Heart left ventricle (tissue), 16 donors: Measurements from ENCODE around the gene CMC1. TPM values are rescaled to one million over a fixed set of nuclear protein-coding genes. Genes with fewer than 3 reads are reported as not detected.

Experiments
- ATAC-seq, 4 donors: fragments of 200-7000 bp; cut with Tn5 transposase; one replicate each; pipeline ENCODE4 v1.9.1; 2020 to 2022; ENCODE audit warnings: moderate library complexity in 4 of 4, mild to moderate bottlenecking in 3 of 4, moderate number of reproducible peaks in 1 of 4
- DNase-seq, 5 donors: peaks; one replicate each; pipeline ENCODE4 v3.0.0-alpha.2; 2020
- H3K27ac ChIP-seq, 12 donors: fragments of 200-600 bp; sonication (generic) in 4 of 12; one replicate each; pipeline versions ENCODE4 v1.5.0 to v1.8.0; 2016 to 2022; ENCODE audit warnings: mild to moderate bottlenecking in 2 of 12
- H3K27me3 ChIP-seq, 9 donors: fragments of 200-600 bp; sonication (generic) in 2 of 9; one replicate each; pipeline versions ENCODE4 v1.5.1 to v1.8.0; 2016 to 2022; ENCODE audit warnings: mild to moderate bottlenecking in 3 of 9
- H3K36me3 ChIP-seq, 9 donors: fragments of 200-600 bp; sonication (generic) in 2 of 9; one replicate each; pipeline versions ENCODE4 v1.5.0 to v1.8.0; 2018 to 2022; ENCODE audit warnings: mild to moderate bottlenecking in 2 of 9
- H3K4me1 ChIP-seq, 12 donors: fragments of 200-600 bp; sonication (generic) in 4 of 12; one replicate each; pipeline versions ENCODE4 v1.5.0 to v1.8.0; 2016 to 2022; ENCODE audit warnings: mild to moderate bottlenecking in 3 of 12
- H3K4me3 ChIP-seq, 12 donors: fragments of 200-600 bp; sonication (generic) in 4 of 12; one replicate each; pipeline versions ENCODE4 v1.5.0 to v1.8.0; 2017 to 2022; ENCODE audit warnings: mild to moderate bottlenecking in 9 of 12, moderate library complexity in 4 of 12
- H3K9me3 ChIP-seq, 12 donors: fragments of 200-600 bp; sonication (generic) in 4 of 12; one replicate each; pipeline versions ENCODE4 v1.5.0 to v1.8.0; 2016 to 2022; ENCODE audit warnings: mild to moderate bottlenecking in 1 of 12
- POLR2A ChIP-seq, 2 donors: fragments of 450-650 bp; IDR thresholded peaks; one replicate each; pipeline ENCODE4 v1.6.1; 2017; ENCODE audit warnings: antibody characterized with exemption in 2 of 2, mild to moderate bottlenecking in 2 of 2, moderate library complexity in 2 of 2
- WGBS, 4 donors: extraction: QIAGEN DNeasy Blood & Tissue Kit in 2 of 4; methylation state at CpG; one replicate each; pipeline versions ENCODE4 v1.1.5 to v1.1.7; 2013 to 2018; 5-methylcytosine and 5-hydroxymethylcytosine counted together
- intact Hi-C, 10 donors: fragments of 100-400 bp; cut with DNase I; formaldehyde crosslinking; loops; one replicate each; pipeline versions ENCODE4 v1.11.1 to v1.14.2; 2022
- polyA plus RNA-seq, 2 donors: library from polyadenylated mRNA; stranded (reverse); fragments of 200-250 nt; gene quantifications; one replicate each; pipeline ENCODE4 v1.2.3, GENCODE V29; 2013
- total RNA-seq, 9 donors: library from RNA; depleted of rRNA in 2 of 9; stranded (reverse); fragments of >200 nt in 2 of 9; fragmentation: NEBNext Ultra II Directional in 3 of 9; extraction: Animal tissue kit (Norgen Biotek cat#: 25700) in 3 of 9; gene quantifications; one replicate each; pipeline versions ENCODE4 v1.1.0 to v1.2.4, GENCODE V29; 2016 to 2023
- TF ChIP-seq, protein P1 (sequence below), 12 donors: fragments of 200-600 bp; sonication (generic) in 4 of 12; IDR thresholded peaks; one replicate each; pipeline versions ENCODE4 v1.5.0 to v1.8.0; 2018 to 2022; ENCODE audit warnings: antibody characterized with exemption in 12 of 12, mild to moderate bottlenecking in 5 of 12
- donor health status: ischemic (EF 13 %, LVEDD 7.1; RV severe dilation, severe dysfunction).
- donor health status: healthy with polysubstance abuse.
- donor health status: DM: no; HTN: yes; CAD: no.
- donor health status: DM: no; HTN: no; CAD: no.
- donor health status: ischemic (EF 25% LVEDD 6.9; RV normal size, moderate dysfunction).
- donor health status: ischemic (EF 25% LVEDD 5.7; RV mildly dilated, moderate dysfunction).
- donor health status: healthy.
- donor health status: DM: yes; HTN: yes; CAD: no.
- donor health status: ischemic (EF 35%, LVEDD 5.7; RV mildly dilated, moderate dysfunction).
- donor health status: nonischemic (EF 11% LVEDD 7.7; RV severe dilation, severe dysfunction).
- donor health status: DM: yes; HTN: yes; CAD: no.
- donor health status: PGD.
- donor health status: ischemic (EF 29% LVEDD 5.4; RV normal size, mild dysfunction).
- donor health status: nonischemic (EF 23%, LVEDD 6.1; RV moderate dilation, normal function).

CMC1 gene
- total and polyA plus RNA-seq, 11 donors, result 14.9 to 106 (median 27.6) TPM

DNA sequence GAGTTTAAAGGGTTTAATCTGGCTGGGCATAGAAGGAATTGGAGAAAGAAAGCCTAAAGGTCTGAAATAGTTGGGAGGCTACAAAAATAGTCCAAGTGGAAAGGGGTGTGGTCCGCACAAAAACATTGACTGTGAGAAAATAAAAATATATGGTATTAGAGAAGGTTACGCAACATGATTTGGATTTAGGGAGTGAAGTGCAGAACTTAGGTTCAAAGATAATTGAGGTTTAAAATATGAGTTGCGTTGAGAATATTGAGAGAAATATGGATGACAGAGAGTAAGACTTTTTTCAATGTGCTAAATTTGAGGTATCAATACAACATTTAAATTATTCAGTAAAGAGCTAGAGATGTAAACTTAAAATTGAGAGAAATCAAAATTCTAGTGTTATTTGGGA lies 15.4 kb upstream of the CMC1 start:
- no peak for ATAC-seq
- Histone ChIP-seq H3K9me3 (no peaks in the 10 kb centered on the region), H3K27ac (no peak overlapping the region), H3K4me1 (no peaks in the 10 kb centered on the region), H3K4me3 (no peak overlapping the region), H3K27me3 (no peaks in the 10 kb centered on the region), H3K36me3 (no peaks in the 10 kb centered on the region)
- WGBS, 4 donors, result 93 to 97% (median 97%) methylated on average over 3 of the region's 3 CpGs
- intact Hi-C loops, result loop anchor here in 1 of 10 donors (5.0 kb wide), 1 partner anchor 869 kb away; no protein-coding TSS in a partner anchor
- no peak for TF ChIP-seq POLR2A (IDR thresholded peaks at IDR 0.05)
- TF ChIP-seq, protein P1, sequence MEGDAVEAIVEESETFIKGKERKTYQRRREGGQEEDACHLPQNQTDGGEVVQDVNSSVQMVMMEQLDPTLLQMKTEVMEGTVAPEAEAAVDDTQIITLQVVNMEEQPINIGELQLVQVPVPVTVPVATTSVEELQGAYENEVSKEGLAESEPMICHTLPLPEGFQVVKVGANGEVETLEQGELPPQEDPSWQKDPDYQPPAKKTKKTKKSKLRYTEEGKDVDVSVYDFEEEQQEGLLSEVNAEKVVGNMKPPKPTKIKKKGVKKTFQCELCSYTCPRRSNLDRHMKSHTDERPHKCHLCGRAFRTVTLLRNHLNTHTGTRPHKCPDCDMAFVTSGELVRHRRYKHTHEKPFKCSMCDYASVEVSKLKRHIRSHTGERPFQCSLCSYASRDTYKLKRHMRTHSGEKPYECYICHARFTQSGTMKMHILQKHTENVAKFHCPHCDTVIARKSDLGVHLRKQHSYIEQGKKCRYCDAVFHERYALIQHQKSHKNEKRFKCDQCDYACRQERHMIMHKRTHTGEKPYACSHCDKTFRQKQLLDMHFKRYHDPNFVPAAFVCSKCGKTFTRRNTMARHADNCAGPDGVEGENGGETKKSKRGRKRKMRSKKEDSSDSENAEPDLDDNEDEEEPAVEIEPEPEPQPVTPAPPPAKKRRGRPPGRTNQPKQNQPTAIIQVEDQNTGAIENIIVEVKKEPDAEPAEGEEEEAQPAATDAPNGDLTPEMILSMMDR (IDR thresholded peaks at IDR 0.05), result no peak
- no peak for DNase-seq

GRCh38 chr3:28228623-28229022 lies 12.8 kb upstream of the CMC1 start:
- TF ChIP-seq, protein P1 (IDR thresholded peaks at IDR 0.05), result no peak
- no peak for TF ChIP-seq POLR2A (IDR thresholded peaks at IDR 0.05)
- intact Hi-C loops, result loop anchor here in 1 of 10 donors (5.0 kb wide), 1 partner anchor 871 kb away; no protein-coding TSS in a partner anchor
- Histone ChIP-seq H3K4me1 (no peaks in the 10 kb centered on the region), H3K36me3 (no peaks in the 10 kb centered on the region), H3K27ac (no peak overlapping the region), H3K27me3 (no peaks in the 10 kb centered on the region), H3K9me3 (no peaks in the 10 kb centered on the region), H3K4me3 (no peak overlapping the region)
- DNase-seq (no peak), ATAC-seq (no peak)
- 92 to 96% (median 94%) methylated on average over 5 of the region's 5 CpGs for WGBS, 4 donors

GRCh38 chr3:28232659-28233058 lies 8.8 kb upstream of the CMC1 start:
- no peaks in the 10 kb centered on the region for H3K4me1 ChIP-seq
- no peak for ATAC-seq

DNA sequence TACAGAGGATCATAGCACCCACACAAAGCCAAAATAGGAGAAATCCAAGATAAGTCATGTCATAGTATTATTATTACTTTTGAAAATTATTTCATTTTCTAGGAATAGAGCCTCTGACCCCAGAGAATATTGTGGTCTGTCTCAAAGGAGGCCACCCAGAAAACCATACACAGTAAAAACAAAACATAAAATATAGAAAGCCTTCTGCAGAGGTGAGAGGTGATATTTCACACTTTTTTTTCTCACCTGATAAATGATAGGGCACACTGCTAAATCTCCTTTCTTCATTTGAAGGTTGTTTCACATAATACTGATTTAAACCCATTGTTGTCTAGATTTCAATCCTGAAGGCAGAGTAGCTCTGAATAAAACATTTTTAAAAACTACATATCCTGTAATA lies 7.0 kb upstream of the CMC1 start:
- Histone ChIP-seq H3K36me3 (no peaks in the 10 kb centered on the region), H3K9me3 (no peaks in the 10 kb centered on the region), H3K4me1 (no peaks in the 10 kb centered on the region), H3K27ac (no peak overlapping the region), H3K4me3 (no peak overlapping the region), H3K27me3 (no peaks in the 10 kb centered on the region)
- ATAC-seq, result no peak
- DNase-seq, result no peak
- intact Hi-C loops, result no loop called here
- TF ChIP-seq, protein P1 (IDR thresholded peaks at IDR 0.05), result no peak
- no peak for TF ChIP-seq POLR2A (IDR thresholded peaks at IDR 0.05)

More at GRCh38 chr3:28232659-28233058, 8.8 kb upstream of the CMC1 start:
- intact Hi-C loops, result no loop called here
- H3K27ac ChIP-seq, result no peak overlapping the region
- no peak for DNase-seq
- H3K27me3 ChIP-seq, result no peaks in the 10 kb centered on the region
- no peaks in the 10 kb centered on the region for H3K9me3 ChIP-seq
- TF ChIP-seq, protein P1 (IDR thresholded peaks at IDR 0.05), result no peak
- no peak for TF ChIP-seq POLR2A (IDR thresholded peaks at IDR 0.05)
- H3K36me3 ChIP-seq, result no peaks in the 10 kb centered on the region
- no peak overlapping the region for H3K4me3 ChIP-seq
